Astrocyte of the cerebellum (primary cell): ENCODE data around the gene ARID5A.

ENCODE experiments used
- DNase-seq: peaks from one replicate; pipeline ENCODE4 v3.0.0-alpha.2; 2011; ENCODE audit warnings: low read depth
- H3K4me3 ChIP-seq: 2 replicates; pipeline ENCODE4 v1.5.1; 2011; ENCODE audit warnings: mild to moderate bottlenecking, low read depth, low read length, moderate library complexity
- CTCF ChIP-seq: IDR thresholded peaks from 2 replicates; pipeline ENCODE4 v1.5.1; 2012; ENCODE audit warnings: low read length, low read depth, moderate library complexity, mild to moderate bottlenecking; ENCODE audit errors: missing control alignments
- in situ Hi-C: cut with HindIII; loops from 2 replicates; pipeline ENCODE4 v1.10.0; 2017; ENCODE audit warnings: low sequenced_read_pairs

ARID5A gene

GRCh38 chr2:96522304-96523203 lies 14.0 kb upstream of the ARID5A start:
- no peak for TF ChIP-seq CTCF
- DNase-seq, result no peak
- H3K4me3 ChIP-seq, result no peak overlapping the region
- in situ Hi-C loops, result loop anchor here (10.0 kb wide), 1 partner anchor 118 kb away; no protein-coding TSS in a partner anchor

GRCh38 chr2:96523659-96524481 lies 12.7 kb upstream of the ARID5A start:
- in situ Hi-C loops, result loop anchor here (10.0 kb wide), 1 partner anchor 119 kb away; no protein-coding TSS in a partner anchor
- no peak for DNase-seq
- no peak for TF ChIP-seq CTCF
- H3K4me3 ChIP-seq, result no peak overlapping the region

GRCh38 chr2:96524482-96525210 lies 11.9 kb upstream of the ARID5A start:
- no peak overlapping the region for H3K4me3 ChIP-seq
- no peak for TF ChIP-seq CTCF
- in situ Hi-C loops, result loop anchor here (10.0 to 25.0 kb wide), 2 partner anchors 120 to 237 kb away; no protein-coding TSS in a partner anchor
- no peak for DNase-seq

GRCh38 chr2:96525211-96525507 lies 11.4 kb upstream of the ARID5A start:
- in situ Hi-C loops, result loop anchor here (10.0 to 25.0 kb wide), 2 partner anchors 120 to 238 kb away; no protein-coding TSS in a partner anchor
- H3K4me3 ChIP-seq, result no peak overlapping the region
- no peak for TF ChIP-seq CTCF
- no peak for DNase-seq

GRCh38 chr2:96526101-96526591 lies 10.4 kb upstream of the ARID5A start:
- DNase-seq, result no peak
- no peak for TF ChIP-seq CTCF
- H3K4me3 ChIP-seq, result no peak overlapping the region
- in situ Hi-C loops, result loop anchor here (10.0 to 25.0 kb wide), 2 partner anchors 121 to 239 kb away; no protein-coding TSS in a partner anchor

GRCh38 chr2:96526615-96527285 lies 9.8 kb upstream of the ARID5A start:
- no peak for DNase-seq
- in situ Hi-C loops, result loop anchor here (10.0 to 25.0 kb wide), 2 partner anchors 122 to 239 kb away; no protein-coding TSS in a partner anchor
- H3K4me3 ChIP-seq, result peak overlapping the region; percentile 37
- no peak for TF ChIP-seq CTCF
